HG03159 (cell line): ENCODE data around the gene OR4D6.
"Not testable (repeated sequence)": the region's sequence is repeated elsewhere in the genome, so short reads cannot be mapped to it uniquely, and the experiment has no call there.

Experiments
- ATAC-seq: cut with Tn5 transposase; IDR thresholded peaks from one replicate; pipeline ENCODE4 v1.9.1; 2021; ENCODE audit warnings: mild to moderate bottlenecking, moderate library complexity; ENCODE audit not compliant: unreplicated experiment

Gene OR4D6

DNA sequence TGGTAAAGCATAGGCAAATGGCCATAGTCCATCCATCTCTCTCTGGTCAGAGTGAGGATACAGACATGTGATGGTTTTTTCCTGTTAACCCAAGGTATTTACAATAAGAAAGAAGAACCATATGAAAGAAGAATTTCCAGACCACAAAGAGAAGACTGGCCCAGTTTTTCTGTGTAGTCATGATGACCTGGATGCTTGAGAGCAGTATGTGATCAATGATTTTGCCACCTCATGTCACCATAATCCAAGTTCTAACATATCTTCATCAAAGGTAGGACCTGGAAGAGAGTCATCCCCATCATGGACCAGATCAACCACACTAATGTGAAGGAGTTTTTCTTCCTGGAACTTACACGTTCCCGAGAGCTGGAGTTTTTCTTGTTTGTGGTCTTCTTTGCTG, at the start of gene OR4D6:
TSS of gene OR4D6 (plus strand) at position 301 of the 400 bp plus-strand sequence. CDS start at position 301, 0 bp downstream.
- ATAC-seq: no peak

DNA sequence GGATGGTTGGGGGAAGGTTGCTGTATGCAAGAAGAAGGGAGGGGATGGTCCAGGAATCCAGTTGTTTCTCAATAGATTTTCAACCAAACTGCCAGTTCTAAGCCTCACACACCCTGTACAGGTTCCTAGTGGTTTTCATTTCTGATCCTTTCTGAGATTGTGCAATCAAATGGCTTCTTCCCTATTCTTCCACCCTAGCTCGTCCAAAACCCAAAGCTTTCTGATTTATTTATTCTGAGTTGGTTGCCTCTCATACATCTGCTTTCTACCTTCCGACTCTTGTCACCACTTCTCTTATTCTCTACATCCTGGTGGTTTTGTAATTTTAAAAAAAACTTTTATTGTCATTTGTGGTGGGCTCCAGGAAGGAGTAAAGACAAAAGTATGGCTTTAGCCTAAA, 43.1 kb upstream of the OR4D6 start:
- no peak for ATAC-seq

DNA sequence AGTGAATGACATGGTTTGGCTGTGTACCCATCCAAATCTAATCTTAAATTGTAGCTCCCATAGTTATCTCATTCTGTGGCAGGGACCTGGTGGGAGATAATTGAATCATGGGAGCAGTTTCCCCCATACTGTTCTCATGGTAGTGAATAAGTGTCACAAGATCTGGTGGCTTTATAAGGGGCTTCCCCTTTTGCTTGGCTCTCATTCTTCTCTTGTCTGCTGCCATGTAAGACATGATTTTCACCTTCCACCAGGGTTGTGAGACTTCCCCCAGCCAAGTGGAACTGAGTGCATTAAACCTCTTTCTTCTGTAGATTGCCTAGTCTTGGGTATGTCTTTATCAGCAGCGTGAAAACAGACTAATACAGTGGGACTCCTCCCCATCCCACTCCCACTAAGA, 41.6 kb upstream of the OR4D6 start:
- no peak for ATAC-seq

DNA sequence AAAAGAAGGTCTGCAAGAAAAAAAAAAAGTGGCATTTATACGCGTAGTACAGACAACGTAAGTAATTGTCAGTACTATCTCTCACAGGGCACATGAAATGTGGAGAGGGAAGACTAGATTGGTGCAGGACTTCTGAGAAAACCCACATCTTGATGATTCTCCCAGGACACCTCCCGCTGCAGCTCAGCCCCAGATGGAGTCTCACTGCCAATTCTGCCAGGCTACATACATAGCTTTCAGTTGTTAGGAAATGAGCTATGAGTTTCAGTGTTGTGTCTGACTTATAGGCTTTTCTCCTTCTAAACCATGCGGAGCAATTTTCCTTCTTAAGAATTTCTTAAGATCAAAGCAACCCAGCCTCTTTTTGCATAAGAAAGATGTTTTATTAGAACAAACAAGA, 40.1 kb upstream of the OR4D6 start:
- ATAC-seq: no peak

DNA sequence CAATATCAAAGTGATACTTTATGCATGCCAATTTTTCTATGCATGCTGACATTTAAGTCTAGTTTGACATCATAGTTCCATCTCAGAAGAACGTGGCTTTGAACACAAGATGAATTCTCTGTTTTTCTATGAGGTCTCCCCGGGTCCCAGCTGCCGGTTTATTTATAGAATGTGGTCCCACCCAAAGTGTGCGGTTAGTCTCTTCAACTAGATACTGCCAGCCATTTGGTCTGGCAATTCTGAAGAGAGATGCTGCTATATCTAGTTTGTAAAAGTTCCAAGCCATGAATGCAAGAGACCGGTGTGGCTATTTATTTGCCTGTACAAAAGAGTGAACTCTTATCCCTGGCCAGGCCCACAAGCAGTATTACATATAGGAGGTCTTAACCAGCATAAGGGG, 39.7 kb upstream of the OR4D6 start:
- ATAC-seq: no peak

DNA sequence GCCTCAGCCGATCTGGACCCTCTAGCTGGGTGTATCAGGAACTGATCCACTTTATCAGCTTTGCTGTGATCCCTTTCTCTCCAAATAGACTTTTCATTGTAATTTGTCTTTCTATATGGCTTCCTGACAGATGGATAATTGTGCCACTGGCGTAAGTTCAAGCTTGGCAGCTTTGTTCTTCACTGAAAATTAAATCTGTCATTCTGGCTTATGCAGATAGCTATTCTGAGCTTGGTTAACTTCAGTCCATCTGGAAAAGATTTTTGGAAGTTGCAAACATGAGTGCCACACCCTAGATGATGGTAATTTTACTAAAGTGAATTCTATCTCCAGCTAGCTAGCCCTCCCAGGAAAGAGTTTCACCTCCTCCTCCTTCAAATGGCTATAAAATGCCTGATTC, 38.6 kb upstream of the OR4D6 start:
- no peak for ATAC-seq

DNA sequence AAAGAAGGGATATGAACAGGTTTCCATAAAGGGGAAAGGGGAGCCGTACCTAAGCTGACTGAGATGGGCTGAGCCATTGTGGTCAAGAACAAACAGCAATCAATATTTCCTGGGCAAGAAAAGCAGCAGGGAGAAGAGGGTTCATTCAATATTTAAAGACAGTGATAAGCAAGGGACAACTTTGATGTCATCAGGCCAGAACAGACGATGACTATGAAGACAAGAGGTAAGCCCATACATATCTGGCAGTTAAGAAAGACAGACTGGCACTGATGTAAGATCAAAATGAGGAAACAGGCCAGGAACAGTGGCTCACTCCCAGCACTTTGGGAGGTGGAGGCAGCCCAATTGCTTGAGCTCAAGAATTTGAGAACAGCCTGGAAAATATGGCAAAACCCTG, 32.9 kb upstream of the OR4D6 start:
- ATAC-seq: no peak

DNA sequence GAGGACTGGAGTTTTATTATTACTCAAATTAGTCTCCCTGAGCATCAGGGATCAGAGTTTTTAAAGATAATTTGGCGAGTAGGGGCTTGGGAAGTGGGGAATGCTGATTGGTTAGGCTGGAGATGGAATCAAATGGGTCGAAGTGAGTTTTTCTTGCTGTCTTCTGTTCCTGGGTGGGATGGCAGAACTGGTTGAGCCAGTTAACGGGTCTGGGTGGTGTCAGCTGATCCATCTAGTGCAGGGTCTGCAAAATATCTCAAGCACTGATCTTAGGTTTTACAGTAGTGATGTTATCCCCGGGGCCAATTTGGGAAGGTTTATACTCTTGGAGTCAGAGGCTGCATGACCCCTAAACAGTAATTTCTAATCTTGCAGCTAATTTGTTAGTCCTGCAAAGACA, 31.6 kb upstream of the OR4D6 start:
- no peak for ATAC-seq

DNA sequence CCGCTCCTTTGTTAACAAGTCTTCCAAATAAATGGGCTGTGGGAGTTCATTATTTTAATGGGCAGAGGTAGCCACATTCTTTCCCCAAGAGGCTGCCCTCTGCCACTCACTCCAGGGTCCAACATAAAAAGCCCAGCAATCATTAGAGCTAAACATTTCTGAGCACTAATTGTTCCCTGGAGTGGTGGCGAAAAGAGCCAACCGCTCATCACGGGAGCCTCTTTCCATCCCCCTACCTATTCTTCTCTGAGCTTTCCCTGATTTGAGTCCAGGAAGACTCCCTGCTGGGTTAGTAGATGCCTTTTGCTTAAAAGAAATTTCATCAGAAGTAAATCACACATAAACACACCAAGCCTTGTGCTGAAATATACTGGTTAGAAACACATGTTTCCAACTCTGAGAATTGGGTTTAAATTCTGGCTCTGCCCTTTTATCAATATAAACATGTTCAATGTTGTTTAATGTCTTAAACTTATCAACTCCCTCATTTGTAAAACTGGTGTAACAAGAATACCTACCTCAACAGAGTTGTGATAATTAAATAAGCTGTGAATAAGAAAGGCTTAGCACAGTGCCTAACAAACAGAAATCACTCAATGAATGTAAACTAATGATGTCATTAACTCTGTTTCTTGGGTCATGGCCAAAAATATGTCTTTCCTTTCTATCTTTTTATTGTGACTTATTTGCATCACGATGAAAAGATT, 30.2 kb upstream of the OR4D6 start, which contains the start of gene OR5A2:
TSS of gene OR5A2 (minus strand) at position 53 of the 707 bp plus-strand sequence. CDS start 3,460 bp downstream, outside the sequence.
- no peak for ATAC-seq

DNA sequence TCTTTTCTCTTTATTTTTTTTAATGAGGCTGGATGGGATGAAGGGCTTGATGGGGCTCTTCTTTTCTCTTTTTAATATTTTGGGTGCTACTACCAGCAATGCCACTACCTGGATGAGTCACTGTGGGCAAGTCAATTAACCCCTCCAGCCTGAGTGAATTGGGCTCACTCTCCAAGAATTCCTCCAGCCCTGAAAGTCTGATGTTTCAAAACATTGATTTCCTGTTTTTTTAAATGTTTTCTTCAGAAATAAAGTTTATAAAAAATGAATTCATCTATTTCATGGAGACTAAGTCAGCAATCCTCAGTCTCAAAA, 29.7 kb upstream of the OR4D6 start:
- ATAC-seq: no peak

DNA sequence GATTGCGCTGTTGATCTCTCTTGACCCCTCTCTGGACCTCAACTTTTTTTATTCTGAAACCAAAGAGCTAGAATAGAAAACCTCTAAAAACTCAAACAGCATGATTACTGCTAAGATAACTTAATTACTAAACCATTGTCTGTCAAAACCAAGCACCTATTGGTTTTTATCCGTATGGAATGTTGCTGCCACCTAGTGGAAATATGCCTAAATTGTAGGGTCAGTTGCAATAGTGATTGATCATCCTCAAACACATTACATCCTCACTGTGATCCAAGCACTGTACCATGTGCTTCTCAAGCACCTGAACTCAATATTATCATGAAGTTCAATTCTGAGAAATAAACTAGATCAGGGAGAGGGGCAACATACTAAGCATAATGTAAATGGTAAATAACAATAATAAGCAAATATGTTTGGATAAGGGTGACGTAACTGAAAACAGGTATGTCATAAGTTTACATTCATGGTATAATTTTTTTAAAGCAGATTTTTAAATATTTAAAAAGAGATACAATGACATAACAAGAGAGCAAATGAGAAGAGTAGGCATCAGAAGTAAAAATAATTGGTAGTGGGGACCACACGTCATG, 26.7 kb upstream of the OR4D6 start:
- peak; percentile 83 for ATAC-seq

DNA sequence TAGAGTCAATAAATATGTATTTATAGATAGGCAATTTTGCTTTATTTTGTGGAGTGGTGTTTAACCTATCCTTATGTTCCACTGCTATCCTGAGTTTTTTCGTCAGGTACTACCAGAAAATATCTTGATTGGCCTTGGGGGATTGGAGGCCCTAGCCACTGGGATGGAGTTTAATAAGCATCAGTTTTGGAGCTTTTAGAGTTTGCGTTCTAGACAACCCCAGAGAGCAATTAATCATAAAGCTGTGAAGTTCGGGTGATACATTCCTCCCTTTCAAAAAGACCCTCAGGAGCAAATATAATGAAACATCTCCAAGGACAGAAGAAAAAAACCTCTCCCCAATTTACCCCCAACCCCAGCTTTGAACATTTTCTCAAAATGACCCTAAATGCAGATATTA, 20.6 kb upstream of the OR4D6 start, which contains the start of gene OR5A1:
TSS of gene OR5A1 (plus strand) at position 301 of the 400 bp plus-strand sequence. CDS start 6,700 bp downstream, outside the sequence.
- no peak for ATAC-seq

DNA sequence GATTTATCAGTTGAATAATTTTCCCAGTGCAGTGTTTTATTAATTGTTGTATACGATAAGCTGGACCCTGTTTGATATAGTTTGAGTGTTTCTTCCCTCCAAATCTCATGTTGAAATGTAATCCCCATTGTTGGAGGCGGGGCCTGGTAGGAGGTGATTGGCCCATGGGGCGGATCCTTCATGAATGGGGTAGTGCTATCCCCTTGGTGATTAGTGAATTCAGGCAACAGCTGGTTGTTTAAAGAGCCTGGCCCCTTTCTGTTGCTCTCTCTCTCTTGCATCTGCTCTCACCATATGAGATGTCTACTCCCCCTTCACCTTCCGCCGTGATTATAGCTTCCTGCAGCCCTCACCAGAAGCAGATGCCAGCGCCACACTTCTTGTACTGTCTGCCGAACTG, 19.0 kb upstream of the OR4D6 start:
- no peak for ATAC-seq

DNA sequence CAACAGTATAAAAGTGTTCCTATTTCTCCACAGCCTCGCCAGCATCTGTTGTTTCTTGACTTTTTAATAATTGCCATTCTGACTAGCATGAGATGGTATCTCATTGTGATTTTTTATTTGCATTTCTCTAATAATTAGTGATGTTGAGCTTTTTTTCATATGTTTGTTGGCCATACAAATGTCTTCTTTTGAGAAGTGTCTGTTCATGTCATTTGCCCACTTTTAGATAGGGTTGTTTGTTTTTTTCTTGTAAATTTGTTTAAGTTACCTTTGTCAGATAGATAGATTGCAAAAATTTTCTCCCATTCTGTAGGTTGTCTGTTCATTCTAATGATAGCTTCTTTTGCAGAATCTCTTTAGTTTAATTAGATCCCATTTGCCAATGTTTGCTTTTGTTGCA, 11.1 kb upstream of the OR4D6 start:
- not testable (repeated sequence) for ATAC-seq

DNA sequence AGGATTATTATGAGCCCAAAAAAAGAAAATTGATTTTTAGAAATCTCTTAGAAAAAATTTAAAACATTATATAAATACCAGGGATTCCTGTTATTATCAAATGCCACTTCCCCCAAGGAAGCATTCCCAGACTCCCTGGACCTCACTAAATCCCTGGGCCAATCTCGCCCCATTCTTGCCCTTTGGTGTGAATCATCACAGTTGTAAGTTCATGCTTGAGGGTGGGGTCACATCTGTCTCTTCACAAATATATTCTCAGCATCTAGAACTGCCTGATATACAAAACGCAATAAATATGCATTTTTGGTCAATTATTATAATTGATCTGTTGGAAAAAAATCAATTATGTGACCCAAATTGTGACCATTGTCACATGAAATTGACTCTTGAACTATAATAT, 8.3 kb upstream of the OR4D6 start:
- ATAC-seq: no peak

DNA sequence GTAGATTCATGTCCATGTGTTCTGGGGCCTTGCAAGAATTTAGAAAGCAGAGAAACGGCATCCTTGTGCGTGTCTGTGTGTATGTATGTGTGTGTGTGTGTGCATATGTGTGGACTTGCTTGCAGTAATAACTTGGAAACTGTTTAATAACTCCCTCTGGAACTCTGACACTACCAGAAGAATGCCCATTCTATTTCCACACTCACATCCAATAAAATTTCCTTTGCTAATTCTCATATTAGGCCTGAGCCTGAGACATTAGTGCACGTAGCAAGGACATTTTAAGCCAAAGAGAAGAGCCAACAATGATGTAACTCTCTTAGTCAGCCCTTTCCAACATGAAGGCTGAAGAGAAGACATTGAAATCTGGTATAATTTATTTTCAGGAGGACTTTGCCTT, 3.2 kb downstream of the OR4D6 start:
- ATAC-seq: no peak

DNA sequence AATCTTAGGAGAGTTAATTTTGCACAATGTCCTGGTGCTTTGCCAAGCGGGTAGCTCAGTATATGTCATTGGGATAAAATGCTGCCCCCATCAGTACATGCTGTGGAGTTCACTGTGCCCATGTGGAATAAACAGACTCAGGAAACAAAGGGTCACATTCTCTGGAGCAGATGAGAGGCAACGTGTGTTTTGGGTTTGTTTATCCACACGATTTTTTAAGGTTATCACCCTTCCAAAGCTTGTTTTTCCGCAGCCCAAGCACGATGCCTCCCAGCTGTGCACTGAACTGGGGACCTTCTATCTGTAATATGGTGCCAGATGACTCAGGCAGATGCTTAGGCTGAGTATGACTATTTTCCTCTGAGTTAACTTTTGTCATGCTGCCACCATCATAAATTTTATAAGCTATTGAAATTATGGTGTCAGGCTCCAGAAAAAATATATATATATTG, 6.5 kb downstream of the OR4D6 start:
- ATAC-seq: no peak

DNA sequence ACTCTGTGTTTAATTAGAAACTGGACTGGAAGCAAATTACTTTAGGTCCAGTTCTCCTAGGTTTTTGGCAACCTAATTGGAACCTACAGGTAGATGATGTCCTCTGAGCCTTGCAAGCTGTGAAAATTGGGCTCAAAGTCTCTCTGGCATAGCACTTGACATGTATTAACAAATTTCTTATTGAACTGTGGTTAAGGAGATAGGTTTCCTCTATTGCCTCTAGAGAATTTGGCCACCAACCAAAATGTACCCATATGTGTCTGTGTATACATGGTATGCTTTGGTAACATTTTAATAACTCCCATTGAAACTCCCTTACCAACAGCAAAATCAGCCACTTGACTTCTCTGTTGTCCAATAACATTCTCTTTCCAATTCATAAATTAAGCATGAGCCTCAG, 16.3 kb downstream of the OR4D6 start, which contains the start of gene OR4D10:
TSS of gene OR4D10 (plus strand) at position 301 of the 400 bp plus-strand sequence. CDS start 4,115 bp downstream, outside the sequence.
- no peak for ATAC-seq

DNA sequence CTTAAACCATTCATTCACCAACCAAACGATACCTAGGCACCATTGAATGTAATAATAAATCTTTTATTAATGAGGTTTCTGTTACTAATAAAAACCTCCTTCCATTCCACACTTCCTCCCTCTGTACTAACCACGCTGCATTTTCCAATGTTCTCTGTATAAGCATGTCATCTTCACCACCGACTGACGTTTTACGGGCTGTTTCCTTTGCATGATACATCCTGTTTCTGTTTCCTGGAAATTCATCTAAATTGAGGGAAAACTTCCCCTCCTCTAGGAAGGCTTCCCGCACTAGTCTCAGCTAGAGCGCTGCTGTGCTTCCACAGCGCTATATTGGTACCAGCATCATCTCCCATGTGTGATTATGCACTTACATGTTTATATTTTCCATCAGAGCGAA, 18.4 kb downstream of the OR4D6 start:
- ATAC-seq: no peak

DNA sequence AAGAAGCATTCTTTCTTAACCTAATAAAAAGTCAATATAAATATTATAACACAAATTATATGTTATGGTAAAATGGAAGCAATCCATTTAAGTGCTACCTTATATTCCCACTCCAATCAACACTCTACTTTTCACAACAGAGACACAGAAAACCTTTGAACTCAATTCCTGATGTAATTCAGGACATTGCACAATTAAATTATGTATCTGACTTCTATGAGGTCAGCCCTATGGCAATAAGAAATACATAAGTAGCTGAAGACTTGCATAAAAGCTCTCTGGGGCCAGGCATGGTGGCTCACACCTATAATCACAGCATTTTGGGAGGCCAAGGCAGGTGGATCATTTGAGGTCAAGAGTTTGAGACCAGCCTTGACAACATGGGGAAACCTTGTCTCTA, 23.1 kb downstream of the OR4D6 start:
- ATAC-seq: no peak

DNA sequence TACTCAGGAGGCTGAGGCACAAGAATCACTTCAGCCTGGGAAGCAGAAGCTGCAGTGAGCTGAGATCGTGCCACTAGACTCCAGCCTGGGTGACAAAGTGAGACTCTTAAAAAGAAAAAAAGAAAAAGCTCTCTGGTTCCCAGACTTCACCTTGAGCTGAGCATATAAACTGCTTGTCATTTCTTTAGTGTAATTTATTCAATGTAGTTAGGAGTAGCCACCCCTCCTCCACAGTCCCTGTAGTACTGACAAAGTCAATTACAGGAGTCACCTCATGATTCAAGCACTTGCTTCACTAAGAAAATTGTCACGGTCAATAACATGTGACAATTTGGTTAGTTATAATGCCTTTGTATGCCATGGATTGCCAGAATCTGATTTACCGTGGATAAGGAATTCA, 23.6 kb downstream of the OR4D6 start:
- ATAC-seq: no peak

DNA sequence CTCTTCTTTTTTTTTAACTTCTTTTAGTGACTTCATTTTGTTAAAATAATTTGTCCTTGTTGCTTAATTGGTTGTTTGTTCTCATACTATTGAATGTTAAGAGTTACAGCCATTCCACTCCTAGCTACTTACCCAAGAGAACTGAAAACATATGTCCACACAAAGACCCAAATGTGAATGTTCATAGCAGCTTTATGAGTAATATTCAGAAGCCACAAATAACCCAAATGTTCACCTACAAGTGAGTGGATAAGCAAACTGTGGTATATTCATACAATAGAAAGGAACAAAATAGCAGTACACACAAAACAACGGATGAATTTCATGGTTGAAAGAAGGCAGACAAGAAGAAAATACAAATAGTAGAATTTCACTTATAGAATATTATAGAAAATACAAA, 45.2 kb downstream of the OR4D6 start:
- no peak for ATAC-seq

DNA sequence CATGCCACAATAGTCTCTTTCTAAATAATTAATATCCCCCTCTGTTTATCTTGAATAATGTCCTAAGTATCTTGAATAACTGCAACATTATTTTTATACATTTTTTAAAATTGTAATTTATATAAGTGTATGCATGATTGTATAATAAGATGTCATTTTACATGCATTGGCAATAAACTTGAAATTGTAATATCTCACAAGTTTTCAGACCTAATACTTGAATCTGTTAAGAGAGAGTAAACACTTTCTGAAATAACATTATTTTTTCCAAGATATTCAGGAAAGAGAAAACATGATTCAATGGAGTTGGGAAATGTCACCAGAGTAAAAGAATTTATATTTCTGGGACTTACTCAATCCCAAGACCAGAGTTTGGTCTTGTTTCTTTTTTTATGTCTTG, 46.5 kb downstream of the OR4D6 start, which contains the start of gene OR4D11:
TSS of gene OR4D11 (plus strand) at position 301 of the 400 bp plus-strand sequence. CDS start at position 301, 0 bp downstream.
- no peak for ATAC-seq
